Measurements from ENCODE around the gene CASK.

GRCh38 chrX:41481264-41482109 lies 441.9 kb downstream of the CASK start:
- TF ChIP-seq, protein P1, sequence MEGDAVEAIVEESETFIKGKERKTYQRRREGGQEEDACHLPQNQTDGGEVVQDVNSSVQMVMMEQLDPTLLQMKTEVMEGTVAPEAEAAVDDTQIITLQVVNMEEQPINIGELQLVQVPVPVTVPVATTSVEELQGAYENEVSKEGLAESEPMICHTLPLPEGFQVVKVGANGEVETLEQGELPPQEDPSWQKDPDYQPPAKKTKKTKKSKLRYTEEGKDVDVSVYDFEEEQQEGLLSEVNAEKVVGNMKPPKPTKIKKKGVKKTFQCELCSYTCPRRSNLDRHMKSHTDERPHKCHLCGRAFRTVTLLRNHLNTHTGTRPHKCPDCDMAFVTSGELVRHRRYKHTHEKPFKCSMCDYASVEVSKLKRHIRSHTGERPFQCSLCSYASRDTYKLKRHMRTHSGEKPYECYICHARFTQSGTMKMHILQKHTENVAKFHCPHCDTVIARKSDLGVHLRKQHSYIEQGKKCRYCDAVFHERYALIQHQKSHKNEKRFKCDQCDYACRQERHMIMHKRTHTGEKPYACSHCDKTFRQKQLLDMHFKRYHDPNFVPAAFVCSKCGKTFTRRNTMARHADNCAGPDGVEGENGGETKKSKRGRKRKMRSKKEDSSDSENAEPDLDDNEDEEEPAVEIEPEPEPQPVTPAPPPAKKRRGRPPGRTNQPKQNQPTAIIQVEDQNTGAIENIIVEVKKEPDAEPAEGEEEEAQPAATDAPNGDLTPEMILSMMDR (IDR thresholded peaks at IDR 0.05): no peak
- TF ChIP-seq POLR2A (IDR thresholded peaks at IDR 0.05) (no peak), POLR2AphosphoS5 (IDR thresholded peaks at IDR 0.05; ENCODE audit: insufficient read depth in 1 of 2, low read depth in 1 of 2) (no peak)
